Measurements from ENCODE around the gene PDE6C.

Gene PDE6C

DNA sequence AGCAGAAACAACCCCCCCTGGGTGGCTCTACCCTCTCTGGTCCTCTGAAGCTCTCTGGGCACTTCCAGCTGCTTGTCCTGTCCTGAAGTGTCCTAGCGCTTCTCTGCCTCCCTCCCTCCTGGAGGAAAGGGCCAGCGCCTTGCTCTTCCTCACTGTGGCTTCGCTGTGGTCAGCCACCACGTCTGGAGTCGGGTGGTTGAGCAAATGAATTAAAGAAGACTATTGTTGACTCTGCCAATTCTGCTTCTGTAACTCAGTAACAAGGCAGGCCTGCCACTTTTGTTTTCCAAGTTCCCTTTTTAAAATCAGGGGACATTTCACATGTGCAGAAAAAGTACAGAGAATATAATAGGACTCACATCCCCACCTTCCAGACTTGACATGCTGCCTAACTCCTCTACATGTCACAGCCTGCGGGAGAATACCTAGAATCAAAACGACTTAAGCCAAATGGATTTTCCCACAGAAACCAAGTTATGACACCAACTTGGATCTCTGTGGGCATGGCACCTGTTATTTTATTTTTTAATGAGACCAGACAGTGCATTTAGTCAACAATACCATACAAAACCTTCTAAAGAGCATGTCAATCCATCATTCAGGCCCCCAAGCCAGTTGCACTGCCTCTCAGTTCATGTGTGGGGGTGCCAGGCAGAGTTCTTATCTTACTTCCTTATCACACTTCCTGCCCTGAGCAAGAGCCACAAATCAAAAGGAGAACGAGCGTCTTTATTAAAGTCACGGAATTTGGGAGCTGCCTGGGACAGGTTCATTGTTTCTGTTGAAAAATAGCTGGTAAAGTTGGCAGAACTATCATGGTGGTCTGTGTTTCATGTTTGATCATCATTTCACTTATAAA is 39.1 kb upstream of the PDE6C start:
- TF ChIP-seq CTCF (IDR thresholded peaks at IDR 0.05; ENCODE audit: low read depth, low read length), result no peak
- H3K4me3 ChIP-seq (ENCODE audit: low read depth, low read length), result no peak overlapping the region

GRCh38 chr10:93573924-93574323 is 38.4 kb upstream of the PDE6C start:
- no peak for TF ChIP-seq CTCF (IDR thresholded peaks at IDR 0.05; ENCODE audit: low read depth, low read length)
- H3K4me3 ChIP-seq (ENCODE audit: low read depth, low read length), result no peak overlapping the region

DNA sequence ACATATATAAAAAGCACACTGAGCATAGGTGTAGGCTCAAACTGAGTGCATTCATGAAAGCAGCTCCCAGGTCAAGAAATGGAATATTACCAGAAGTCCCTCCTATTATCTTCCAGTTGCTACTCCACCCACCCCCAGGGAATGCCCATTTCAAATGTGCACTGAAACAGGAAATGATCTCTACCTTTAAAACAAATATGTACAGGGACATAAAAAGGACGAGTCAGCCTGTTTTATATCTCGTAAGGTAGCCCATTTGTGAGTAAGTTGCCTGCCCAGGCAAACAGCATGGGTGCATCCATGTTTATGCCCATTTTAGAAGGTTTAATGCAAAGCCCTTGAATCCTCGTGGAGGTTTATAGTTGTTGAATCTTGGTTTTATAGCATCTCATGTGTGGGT is 35.4 kb upstream of the PDE6C start:
- H3K4me3 ChIP-seq (ENCODE audit: low read depth, low read length), result no peak overlapping the region
- TF ChIP-seq CTCF (IDR thresholded peaks at IDR 0.05; ENCODE audit: low read depth, low read length), result no peak

- no peak for TF ChIP-seq CTCF (IDR thresholded peaks at IDR 0.05; ENCODE audit: low read depth, low read length)
- H3K4me3 ChIP-seq (ENCODE audit: low read depth, low read length), result no peak overlapping the region
Measured at GRCh38 chr10:93577565-93577964, 34.8 kb upstream of the PDE6C start.

GRCh38 chr10:93579089-93579488 is 33.2 kb upstream of the PDE6C start:
- H3K4me3 ChIP-seq (ENCODE audit: low read depth, low read length), result no peak overlapping the region
- no peak for TF ChIP-seq CTCF (IDR thresholded peaks at IDR 0.05; ENCODE audit: low read depth, low read length)

GRCh38 chr10:93579985-93580711 is 32.2 kb upstream of the PDE6C start:
- no peak for TF ChIP-seq CTCF (IDR thresholded peaks at IDR 0.05; ENCODE audit: low read depth, low read length)
- no peak overlapping the region for H3K4me3 ChIP-seq (ENCODE audit: low read depth, low read length)

DNA sequence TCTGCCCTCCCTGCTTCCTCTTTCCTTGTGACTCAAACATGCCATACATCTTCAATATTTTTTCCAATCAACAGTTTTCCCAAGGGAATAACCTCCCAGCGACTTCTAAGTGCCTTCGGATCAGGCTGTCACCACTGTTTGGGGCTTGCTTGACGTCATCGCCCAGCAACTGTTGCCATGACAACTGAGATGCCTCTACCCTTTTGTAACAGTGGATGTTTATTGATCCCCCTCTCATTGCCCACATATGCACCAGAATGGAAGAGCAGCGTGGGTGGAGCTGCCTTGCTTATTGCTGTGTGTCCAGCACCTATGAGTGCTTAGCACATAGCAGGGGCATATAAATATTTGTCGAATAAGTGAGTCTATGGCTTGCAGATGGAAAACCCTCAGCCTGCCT is 31.5 kb upstream of the PDE6C start:
- no peak overlapping the region for H3K4me3 ChIP-seq (ENCODE audit: low read depth, low read length)
- TF ChIP-seq CTCF (IDR thresholded peaks at IDR 0.05; ENCODE audit: low read depth, low read length), result no peak
